GM11168 (cell line): Measurements from ENCODE around the gene RASA4B.
"Not testable (repeated sequence)": the region's sequence is repeated elsewhere in the genome, so short reads cannot be mapped to it uniquely, and the experiment has no call there.

Experiments used
- in situ Hi-C: fragments of 300-500 bp; cut with MboI; formaldehyde crosslinking; loops from one replicate; pipeline ENCODE4 v1.12.0; 2022; ENCODE audit warnings: low sequenced_read_pairs; ENCODE audit not compliant: unreplicated experiment

The RASA4B gene

DNA sequence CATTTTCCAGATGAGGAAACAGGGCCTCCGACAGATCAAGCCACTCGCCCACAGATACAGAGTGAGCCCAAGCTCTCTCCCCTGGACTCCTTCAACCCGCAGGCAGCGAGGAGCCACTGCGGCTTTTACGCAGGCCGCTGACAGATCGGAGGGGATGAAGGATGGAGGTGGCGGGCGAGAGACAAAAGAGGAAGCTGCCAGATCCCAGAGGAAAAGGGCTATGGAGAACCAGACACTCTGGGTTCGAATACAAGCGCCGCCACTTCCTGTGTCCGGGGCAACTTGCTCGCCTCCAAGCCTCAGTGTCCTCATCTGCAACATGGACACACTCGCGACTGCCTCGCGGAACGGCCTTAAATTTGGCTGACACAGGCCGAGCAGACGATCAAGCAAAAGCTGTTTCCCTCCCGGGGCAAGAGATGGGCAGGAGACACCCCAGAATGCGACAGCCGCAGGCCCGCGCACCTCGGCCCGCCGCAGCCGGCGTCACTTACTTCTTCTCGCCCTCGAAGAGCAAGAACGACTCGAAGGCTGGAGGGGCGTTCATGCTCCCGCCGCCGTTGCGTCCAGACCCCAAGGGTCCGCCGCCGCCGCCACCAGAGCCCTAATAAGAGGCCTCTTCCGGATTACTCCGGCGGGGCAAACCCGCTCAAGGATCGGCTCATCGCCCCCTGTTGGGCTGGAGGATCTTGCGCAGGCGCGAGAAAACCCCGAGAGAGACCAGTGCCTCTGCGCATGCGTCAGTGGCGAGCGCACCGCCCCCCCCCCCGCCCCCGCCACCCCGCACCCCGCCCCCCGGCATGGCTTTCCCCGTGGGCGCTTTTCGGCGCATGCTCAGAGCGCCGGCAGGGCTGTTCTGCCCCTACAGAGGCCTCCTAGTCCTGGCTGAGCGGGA is 39.0 kb downstream of the RASA4B start, which contains the start of gene POLR2J:
Gene POLR2J (minus strand): TSS at position 609 of the 895 bp plus-strand sequence. CDS start 62 bp downstream, at position 547.
- in situ Hi-C loops, result not testable (repeated sequence)

DNA sequence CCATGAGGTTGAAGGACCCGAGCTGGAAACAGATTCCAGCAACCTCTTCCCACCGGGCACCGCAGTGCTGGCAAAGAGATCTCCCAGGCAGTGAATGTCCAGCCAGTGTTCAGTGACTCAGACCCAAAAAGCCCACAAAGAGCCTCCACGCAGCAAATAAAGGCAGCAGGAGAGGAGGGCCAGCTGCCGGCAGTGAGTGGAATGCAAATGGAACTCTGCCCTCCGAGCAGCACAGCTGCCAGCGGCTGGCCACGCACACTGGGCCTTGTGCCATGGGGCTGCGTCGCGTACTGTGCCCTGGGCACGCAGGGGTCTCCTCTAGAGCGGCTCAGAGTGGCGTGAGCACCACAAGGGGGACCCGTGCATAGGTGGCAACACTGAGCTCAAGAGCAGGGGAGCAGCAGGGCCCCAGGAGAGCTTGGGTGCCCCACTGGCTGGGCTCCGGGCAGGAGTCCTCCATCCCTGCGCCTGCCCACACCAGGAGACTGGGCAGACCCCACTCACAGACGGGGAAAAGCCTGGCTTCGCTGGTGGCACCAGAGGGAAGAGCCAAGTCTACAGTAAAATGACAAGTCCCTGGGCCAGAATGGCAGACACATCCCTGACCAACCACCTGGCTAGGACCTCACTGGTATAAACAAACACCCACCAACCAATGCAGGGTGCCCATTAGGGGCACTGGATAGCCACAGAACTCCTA is 42.7 kb downstream of the RASA4B start:
- in situ Hi-C loops, result not testable (repeated sequence)

DNA sequence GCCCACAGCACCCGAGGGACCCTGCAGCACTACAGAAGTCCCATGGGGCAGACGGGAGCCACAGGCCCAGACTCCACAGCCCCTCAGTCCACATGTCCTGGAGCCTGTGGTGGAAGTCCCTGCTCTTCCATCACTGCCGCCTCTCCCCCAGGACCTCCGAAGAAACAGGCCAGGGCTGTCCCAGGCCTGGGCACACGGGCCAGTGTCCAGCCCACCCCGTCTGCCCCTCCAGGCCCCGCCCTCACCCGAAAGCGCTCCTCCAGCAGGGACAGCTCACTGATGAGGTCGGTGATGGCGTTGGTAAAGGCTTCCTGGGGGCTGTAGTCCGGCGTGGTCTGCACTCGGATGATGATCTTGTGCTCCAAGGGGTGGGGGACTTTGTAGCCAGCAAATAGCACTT is 43.5 kb downstream of the RASA4B start:
- in situ Hi-C loops, result not testable (repeated sequence)

DNA sequence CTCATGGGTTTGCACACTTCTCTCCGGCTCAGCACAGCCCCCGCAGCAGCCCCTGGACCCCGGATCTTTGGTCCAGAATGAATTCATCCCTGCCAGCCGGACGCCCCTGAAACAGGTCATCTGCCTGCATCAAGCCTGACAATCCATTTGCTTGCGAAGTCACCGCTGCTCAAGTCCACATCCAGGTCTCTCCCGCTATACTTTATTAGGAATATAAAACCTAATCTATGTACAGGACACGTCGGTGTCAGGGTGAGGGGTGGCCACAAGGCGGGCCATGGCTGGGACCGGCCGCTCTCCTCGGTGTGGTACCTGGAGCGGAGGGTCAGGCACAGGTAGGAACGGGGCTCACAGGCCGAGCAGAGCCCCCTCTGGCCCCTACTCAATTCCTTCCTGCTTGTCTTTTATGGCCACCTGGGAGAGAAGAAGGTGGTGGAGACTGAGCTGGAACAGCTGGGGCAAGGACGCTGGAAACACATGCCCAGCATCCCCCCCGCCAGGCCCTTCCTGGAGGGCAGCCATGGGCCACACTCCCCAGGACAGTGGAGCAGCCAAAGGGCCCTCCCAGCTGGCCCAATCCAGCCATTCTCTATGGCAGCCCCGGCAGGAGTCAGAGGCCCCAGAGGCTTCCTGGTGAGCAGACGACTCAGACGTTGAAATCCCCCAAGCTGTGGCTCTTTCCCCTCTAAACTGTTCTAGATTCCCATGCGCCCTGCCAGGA is 44.1 kb downstream of the RASA4B start:
- in situ Hi-C loops, result no loop called here

DNA sequence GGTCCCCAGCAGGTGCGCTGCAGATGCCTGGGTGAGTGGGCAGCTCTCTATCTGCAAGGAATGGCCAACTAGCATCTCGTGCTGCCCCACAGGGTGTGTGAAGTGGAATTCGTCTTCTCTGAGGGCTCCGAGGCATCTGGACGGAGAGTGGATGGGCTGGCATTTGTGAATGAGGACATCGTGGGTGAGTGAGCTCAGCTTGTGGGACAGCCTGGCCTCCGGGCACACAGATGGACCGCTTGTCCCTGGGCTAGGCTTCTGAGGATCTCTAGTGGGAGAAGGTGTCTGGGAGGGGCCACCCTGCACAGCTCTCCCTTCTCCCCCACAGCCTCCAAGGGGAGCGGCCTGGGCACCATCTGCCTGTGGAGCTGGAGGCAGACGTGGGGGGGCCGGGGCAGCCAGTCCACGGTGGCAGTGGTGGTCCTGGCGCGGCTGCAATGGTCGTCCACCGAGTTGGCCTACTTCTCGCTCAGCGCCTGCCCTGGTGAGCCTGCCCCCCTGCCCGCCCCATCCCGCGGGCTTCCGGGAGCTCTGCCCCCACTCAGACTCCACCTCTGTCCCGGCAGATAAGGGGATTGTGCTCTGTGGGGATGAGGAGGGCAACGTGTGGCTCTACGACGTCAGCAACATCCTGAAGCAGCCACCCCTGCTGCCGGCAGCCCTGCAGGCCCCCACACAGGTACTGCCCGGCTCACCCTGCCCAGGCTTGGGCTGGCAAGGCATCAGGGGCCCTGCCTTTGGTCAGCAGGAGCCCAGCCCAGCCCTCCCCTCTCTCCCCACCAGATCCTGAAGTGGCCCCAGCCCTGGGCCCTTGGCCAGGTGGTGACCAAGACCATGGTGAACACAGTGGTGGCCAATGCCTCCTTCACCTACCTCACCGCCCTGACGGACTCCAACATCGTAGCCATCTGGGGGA is 45.2 kb downstream of the RASA4B start:
- in situ Hi-C loops, result no loop called here

DNA sequence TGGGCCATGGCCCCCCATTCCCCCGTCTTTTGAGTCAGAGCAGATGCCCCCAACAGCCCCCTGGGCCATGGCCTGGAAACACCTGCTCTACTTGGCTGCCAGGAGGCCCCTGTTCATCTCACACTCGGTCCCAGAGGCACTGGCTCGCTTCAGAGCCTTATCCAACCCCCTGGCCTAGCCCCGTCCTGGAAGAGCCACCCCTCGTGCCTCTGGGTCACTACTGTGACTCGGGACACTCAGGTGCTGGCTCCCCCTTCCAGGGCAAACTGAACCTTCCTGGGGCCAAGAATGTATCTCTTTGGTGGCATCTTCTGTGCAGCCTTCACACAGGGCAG is 45.8 kb downstream of the RASA4B start:
- in situ Hi-C loops, result no loop called here

DNA sequence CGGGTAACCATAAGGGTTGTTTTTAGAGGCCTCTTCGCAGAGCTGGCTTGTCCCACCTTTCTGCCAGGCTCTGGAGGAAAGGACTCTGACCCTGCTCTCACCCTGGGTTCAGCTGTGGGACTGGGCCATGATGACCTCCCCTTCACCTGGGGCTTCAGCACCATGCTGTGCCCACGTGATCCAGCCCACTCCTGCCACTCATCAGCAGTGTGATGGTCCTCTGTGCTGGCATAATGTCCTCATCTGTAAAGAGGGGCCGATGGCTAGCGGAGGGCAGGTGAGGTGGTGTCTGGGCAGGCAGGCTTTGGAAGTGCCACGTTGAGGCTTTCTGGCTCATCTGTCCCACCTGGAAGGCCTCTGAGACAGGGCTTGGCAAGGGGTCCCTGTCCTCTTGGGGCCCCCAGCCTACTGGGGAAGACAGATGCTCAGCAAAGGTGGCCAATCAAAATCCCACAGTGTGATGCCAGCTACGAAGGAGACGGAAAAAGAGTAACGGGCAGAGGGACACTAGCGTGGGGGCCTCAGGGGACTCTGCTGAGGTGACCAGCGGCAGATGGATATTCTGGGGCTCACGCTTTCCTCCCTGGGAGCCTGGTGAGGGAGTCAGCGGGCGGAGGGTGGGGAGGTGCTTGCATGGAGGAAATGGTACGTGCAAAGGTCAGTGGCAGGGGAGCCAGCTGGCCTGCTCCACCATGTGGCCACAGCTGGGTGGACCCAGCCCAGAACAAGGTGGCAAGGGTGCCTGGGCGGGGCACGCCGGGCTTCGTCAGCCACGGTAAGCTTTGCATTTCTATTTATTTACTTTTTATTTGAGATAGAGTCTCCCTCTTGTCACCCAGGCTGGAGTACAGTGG is 47.4 kb downstream of the RASA4B start:
- in situ Hi-C loops, result no loop called here

DNA sequence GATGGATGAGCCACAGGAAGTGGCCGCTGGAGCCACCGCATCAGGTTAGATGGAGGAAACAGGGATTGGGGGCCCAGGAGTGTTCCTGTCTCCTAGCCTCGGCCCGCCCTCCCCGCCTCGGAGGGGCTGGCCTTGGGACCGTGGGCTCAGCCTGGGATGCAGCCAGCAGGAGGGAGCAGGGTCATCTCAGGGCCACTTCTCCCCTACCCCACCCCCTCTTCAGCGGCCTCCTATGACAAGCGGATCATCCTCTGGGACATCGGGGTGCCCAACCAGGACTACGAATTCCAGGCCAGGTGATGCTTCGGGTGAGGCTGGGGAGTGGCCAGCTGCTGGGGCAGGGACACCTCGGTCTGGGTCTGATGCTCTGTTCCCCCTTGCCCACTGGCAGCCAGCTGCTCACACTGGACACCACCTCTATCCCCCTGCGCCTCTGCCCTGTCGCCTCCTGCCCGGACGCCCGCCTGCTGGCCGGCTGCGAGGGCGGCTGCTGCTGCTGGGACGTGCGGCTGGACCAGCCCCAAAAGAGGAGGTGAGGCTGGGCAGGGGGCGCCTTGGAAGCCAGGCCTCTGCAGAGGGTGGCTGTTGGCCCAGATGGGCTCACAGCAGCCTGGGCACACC is 48.1 kb downstream of the RASA4B start:
- in situ Hi-C loops, result no loop called here

DNA sequence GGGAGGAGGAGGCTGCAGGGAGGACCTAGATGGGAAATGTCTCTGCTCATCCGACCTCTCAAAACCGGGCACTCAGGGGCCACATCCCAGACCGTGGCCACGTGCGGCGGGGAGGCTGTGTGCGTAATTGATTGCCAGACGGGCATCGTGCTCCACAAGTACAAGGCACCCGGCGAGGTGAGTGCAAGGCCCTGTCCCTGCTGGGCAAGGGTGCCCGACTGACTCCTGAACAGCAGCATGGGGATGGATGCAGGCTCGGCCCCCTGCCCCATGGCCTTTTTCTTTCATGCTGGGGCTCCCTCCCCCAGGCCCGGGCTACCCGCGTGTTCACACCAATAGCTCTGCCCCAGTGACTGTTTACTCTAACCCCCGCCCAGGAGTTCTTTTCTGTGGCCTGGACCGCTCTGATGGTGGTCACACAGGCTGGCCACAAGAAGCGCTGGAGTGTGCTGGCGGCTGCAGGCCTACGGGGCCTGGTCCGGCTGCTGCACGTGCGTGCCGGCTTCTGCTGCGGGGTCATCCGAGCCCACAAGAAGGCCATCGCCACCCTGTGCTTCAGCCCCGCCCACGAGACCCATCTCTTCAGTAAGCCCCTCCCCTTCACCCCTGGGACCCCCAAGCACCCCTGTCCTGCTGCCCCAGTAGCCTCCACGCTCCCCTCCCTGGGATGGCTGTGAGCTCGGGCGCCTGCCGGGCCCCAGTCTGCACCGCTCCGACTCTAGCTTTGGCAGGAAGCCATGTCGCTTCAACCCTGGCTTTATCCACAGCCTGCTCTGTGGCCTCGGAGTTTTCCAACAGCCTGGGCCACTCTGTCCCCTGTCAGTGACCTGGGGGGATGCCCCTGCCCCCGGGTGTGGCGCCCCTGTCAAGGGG is 48.9 kb downstream of the RASA4B start:
- in situ Hi-C loops, result no loop called here

DNA sequence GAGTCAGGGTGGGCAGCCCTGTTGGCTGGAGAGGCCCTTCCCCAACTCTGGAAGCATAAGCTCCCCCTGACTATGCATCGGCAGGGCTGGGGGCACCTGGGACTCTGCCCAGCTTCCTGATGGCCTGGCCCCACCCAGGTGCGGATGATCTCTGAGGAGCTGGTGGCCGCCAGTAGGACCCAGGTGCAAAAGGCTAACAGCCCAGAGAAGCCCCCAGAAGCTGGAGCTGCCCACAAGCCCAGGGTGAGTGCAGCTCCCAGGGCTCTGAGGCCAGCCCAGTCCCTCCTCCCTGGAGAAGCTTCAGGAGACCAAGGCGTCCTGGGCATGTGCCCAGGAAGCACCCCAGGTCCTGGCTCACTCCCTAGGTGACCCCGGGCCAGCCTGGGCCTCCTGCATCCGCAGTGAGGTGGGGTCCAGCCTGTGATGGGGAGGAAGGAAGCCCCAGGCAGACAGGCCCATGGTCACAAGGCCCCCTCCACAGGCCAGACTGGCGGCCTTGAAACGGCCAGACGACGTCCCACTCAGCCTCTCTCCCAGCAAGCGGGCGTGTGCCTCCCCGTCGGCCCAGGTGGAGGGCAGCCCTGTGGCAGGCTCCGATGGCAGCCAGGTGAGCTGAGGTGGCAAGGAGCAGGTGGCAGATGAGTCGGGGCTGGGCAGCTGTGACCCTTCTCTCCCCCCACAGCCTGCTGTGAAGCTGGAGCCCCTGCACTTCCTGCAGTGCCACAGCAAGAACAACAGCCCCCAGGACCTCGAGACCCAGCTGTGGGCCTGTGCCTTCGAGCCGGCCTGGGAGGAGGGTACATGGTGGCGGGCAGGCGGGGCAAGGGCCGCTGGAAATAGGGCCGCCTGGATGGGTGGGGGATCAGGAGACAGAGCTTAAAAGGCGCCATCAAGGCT is 49.7 kb downstream of the RASA4B start:
- in situ Hi-C loops, result no loop called here

DNA sequence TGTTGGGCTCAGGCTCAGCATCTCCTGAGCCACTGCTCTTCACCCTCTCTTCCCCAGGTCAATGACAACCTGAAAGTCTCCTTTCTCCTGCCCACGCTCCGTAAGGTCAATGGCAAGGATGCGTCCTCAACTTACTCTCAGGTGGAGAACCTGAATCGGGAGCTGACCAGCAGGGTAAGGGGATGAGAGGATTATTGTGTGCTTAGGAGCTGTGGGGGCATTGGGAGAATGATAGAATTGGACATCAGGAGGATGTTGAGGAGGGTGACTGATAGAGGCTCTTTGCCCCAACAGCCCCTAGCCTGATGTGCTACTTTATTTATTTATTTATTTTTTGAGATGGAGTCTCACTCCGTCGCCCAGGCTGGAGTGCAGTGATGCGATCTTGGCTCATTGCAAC is 51.5 kb downstream of the RASA4B start:
- in situ Hi-C loops, result no loop called here

DNA sequence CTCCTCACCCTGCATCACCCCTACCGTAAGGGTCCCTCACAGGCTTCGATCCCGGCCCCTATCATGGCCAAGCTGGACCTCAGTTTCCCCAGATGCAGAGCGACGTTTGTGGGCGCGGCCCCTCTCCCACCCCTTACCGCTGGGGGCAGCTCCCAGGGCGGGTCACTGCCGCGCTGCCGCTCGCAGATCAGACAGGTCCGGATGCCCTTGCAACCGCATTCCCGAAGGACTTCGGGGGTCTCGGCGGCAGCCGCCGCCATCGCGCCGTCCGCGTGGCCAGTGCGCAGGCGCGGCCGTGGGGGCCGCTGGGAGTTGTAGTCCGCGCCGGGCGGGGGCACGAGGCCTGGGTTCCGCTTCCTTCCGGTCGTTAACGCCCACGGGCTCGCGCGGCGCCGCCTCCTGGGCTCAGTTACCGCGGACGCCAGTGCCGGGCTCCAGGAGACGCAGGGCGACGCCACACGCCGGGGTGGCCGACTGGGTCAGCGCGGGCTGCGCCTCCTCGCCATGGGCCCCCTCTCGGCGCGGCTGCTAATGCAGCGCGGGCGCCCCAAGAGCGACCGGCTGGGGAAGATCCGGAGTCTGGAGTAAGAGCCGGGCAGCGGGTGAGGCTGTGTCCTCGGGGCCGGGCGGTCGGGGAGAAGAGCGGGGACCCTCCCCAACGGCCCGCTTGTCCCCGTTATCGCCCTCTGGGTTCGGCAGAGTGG is 52.8 kb downstream of the RASA4B start, which contains the start of the genes ALKBH4 and LRWD1:
Gene ALKBH4 (minus strand): TSS at position 287 of the 704 bp plus-strand sequence. CDS start 27 bp downstream, at position 260.
Gene LRWD1 (plus strand): TSS at position 408 of the 704 bp plus-strand sequence. CDS start 97 bp downstream, at position 505.
- in situ Hi-C loops, result loop anchor here (5.0 kb wide), 1 partner anchor 57 kb away; no protein-coding TSS in a partner anchor

DNA sequence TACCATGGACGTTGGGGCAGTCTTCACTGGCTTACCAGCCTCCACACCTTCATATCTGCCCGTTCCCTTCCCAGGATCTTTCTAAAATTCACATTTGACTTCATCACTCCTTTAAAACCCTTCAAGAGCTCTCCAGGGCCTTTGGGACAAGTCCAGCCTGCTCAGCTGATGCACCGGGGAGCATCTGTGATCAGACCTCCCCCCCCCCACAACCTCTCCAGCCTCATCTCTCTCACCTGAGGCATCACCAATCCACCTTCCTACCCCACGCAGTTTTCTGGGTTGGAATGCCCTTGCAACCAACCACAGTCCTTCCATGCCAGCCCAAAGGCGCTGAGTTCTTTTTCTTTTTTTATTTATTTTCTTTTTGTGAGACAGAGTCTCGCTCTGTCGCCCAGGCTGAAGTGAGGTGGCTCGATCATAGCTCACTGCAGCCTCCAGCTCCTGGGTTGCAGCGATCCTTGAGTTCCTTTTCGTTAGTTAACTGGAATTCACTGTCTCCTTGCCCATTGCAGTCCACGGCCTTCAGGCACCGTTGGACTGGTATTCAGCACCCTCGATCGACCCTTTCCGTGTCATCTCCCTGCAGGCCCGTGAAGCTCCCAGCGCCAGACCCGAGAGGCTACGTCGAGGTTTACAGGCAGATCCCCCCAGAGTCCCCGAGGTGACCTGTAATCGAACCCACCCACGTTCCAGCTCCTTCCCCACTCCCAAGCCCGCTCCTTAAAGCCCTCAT is 53.6 kb downstream of the RASA4B start:
- in situ Hi-C loops, result loop anchor here (5.0 kb wide), 1 partner anchor 57 kb away; no protein-coding TSS in a partner anchor

DNA sequence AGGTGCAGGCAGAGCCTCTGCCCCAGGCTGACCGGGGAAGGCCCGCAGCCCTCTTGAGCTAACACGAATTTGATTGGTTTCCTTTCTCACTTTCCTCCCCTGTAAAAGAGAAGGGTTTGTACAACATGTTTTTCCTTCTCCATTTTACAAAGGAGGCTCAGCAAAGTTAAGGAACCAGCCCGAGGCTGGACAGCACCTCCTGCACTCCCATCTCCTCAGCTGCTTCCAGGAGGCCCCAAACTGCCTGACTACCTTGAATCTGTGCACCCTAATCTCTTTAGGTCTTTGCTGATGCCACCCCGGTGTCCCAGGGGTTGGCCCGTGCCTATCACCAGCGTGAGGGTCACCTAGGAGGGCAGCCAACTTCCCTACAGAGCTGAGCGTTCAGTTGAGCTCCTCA is 57.1 kb downstream of the RASA4B start:
- in situ Hi-C loops, result loop anchor here (5.0 kb wide), 1 partner anchor 53 kb away; no protein-coding TSS in a partner anchor
